Stimulated activated memory B cell treated with anti-CD40 and anti-IgM and Interleukin-4, amounts not matched to agents 10 μg/mL and 1 μg/mL and 100 μg/mL, for 72 hours (primary cell): ENCODE measurements around the gene SLC35F3.
A peak's percentile ranks its signal among the peaks of the same experiment; 100 is the strongest.
"Not testable (repeated sequence)": the region's sequence is repeated elsewhere in the genome, so short reads cannot be mapped to it uniquely, and the experiment has no call there.

Experiments
- ATAC-seq: fragments of 150-1000 bp; cut with Tn5 transposase; 2 replicates; pipeline ENCODE4 v1.10.0; 2021
- H3K27ac Mint-ChIP-seq: one replicate; pipeline ENCODE4 v1.8.0; 2022; ENCODE audit warnings: mild to moderate bottlenecking, mixed read lengths
- H3K27me3 Mint-ChIP-seq: one replicate; pipeline ENCODE4 v1.8.0; 2022; ENCODE audit warnings: mixed read lengths
- H3K36me3 Mint-ChIP-seq: one replicate; pipeline ENCODE4 v1.8.0; 2022; ENCODE audit warnings: mixed read lengths
- H3K4me1 Mint-ChIP-seq: one replicate; pipeline ENCODE4 v1.8.0; 2022; ENCODE audit warnings: mixed read lengths
- H3K4me3 Mint-ChIP-seq: one replicate; pipeline ENCODE4 v1.8.0; 2022; ENCODE audit warnings: mild to moderate bottlenecking, moderate library complexity, mixed read lengths
- H3K9me3 Mint-ChIP-seq: one replicate; pipeline ENCODE4 v1.8.0; 2022; ENCODE audit warnings: mixed read lengths

Gene SLC35F3

GRCh38 chr1:234241941-234242490 lies 337.5 kb downstream of the SLC35F3 start:
- H3K27me3 Mint-ChIP-seq, result peaks cover 18% of the 10 kb centered on the region
- H3K4me1 Mint-ChIP-seq, result peaks cover 34% of the 10 kb centered on the region
- no peak for ATAC-seq
- H3K4me3 Mint-ChIP-seq, result no peak overlapping the region
- no peak overlapping the region for H3K27ac Mint-ChIP-seq
- peaks cover 4% of the 10 kb centered on the region for H3K9me3 Mint-ChIP-seq
- no peaks in the 10 kb centered on the region for H3K36me3 Mint-ChIP-seq

DNA sequence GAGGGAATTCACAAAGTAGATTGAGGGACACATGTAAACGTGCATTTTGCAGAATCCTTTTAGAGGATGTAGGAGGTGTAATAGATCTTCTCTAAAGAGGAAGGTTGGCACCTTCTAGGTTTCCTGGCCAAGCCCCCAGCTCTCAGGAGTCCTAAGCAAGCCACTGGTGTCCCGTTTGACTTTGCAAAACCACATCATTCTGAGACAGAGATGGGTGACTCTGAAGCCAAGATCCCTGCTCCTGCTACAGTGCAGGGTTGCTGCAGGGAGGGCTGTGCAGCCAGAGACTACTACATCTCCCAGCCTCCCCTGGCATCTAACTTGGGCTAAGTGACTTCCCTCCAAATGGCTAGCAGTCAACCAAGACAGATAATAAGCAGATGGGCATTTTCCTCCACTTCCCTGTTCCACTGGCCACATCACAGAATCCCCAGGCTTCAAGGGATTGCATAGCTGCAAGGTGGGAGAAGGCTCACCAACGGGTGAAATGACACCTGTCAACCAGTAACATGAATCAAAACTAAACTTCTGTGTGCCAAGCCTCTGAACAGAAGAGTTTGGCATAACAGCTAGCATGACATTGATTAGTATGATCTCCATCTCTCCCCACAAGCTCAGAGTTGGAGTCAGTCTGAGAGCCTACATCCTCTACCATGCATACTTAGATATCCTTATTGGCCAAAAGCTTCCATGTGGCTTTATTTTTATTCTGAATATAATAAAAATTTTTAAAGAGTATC lies 339.2 kb downstream of the SLC35F3 start:
- H3K4me3 Mint-ChIP-seq, result no peak overlapping the region
- peaks cover 5% of the 10 kb centered on the region for H3K36me3 Mint-ChIP-seq
- H3K27ac Mint-ChIP-seq, result no peak overlapping the region
- H3K27me3 Mint-ChIP-seq, result peaks cover 24% of the 10 kb centered on the region
- ATAC-seq, result no peak
- H3K4me1 Mint-ChIP-seq, result peaks cover 43% of the 10 kb centered on the region
- peaks cover 14% of the 10 kb centered on the region for H3K9me3 Mint-ChIP-seq

DNA sequence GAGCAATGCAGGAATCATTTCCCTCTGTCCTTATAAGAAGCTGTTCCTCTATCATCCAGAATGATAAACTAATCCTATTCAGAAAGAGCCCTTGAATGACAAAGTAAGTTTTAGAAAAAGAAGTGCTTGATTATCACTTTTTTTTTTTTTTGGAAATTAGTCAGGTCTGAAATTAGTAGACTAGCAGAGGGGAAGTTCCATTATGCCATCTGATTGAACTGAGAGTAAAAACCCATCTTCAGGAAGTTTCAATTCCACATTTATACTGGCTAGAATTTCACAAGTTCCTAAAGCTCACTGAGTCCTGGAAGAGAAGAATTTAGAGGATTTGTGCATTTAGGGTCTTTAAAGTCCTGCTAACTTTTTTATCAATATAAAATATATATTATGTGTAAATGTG lies 340.0 kb downstream of the SLC35F3 start:
- H3K9me3 Mint-ChIP-seq, result peaks cover 14% of the 10 kb centered on the region
- H3K4me1 Mint-ChIP-seq, result peaks cover 43% of the 10 kb centered on the region
- H3K27me3 Mint-ChIP-seq, result peaks cover 25% of the 10 kb centered on the region
- H3K36me3 Mint-ChIP-seq, result peaks cover 5% of the 10 kb centered on the region
- ATAC-seq, result peak; percentile 65
- H3K27ac Mint-ChIP-seq, result no peak overlapping the region
- H3K4me3 Mint-ChIP-seq, result no peak overlapping the region

DNA sequence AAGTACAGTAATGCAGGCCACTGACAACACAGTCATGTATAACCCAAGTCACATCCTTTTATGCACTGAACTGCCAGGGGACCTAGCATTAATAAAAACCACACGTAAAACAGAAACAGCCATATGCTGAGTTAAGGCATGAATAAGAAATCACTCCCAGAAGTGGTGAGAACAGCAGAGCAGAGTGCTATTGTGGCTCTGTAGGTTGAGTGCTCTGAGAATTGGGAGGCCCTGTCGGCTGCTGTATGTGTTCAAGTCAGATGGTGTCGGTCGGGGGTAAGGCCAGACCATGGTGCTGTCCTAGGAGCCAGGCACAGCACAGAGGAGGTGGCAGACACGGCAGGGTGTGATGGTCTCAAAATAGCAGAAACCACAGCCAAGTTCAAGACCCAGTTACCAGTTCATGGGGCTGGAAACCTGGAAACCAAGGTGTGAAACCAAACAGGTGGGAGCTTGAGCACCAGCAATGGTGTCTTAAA lies 342.2 kb downstream of the SLC35F3 start:
- H3K27ac Mint-ChIP-seq, result no peak overlapping the region
- peaks cover 36% of the 10 kb centered on the region for H3K27me3 Mint-ChIP-seq
- H3K36me3 Mint-ChIP-seq, result peaks cover 5% of the 10 kb centered on the region
- peak overlapping the region; percentile 3 for H3K4me3 Mint-ChIP-seq
- H3K9me3 Mint-ChIP-seq, result peaks cover 14% of the 10 kb centered on the region
- peak; percentile 84 for ATAC-seq
- H3K4me1 Mint-ChIP-seq, result peaks cover 43% of the 10 kb centered on the region

DNA sequence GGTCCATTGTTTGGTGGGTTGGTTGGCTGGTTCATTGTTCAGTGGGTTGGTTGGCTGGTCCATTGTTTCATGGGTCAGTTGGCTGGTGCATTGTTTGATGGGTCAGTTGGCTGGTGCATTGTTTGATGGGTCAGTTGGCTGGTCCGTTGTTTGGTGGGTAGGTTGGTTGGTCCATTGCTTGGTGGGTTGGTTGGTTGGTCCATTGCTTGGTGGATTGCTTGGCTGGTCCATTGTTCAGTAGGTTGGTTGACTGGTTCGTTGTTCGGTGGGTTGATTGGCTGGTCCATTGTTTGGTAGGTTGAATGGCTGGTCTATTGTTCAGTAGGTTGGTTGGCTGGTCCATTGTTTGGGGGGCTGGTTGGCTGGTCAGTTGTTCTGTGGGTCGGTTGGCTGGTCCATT lies 343.3 kb downstream of the SLC35F3 start:
- Mint-ChIP-seq H3K4me1 (peaks cover 43% of the 10 kb centered on the region), H3K27me3 (peaks cover 36% of the 10 kb centered on the region), H3K9me3 (peaks cover 14% of the 10 kb centered on the region)
- not testable (repeated sequence) for H3K4me3 Mint-ChIP-seq, H3K36me3 Mint-ChIP-seq, ATAC-seq, H3K27ac Mint-ChIP-seq

DNA sequence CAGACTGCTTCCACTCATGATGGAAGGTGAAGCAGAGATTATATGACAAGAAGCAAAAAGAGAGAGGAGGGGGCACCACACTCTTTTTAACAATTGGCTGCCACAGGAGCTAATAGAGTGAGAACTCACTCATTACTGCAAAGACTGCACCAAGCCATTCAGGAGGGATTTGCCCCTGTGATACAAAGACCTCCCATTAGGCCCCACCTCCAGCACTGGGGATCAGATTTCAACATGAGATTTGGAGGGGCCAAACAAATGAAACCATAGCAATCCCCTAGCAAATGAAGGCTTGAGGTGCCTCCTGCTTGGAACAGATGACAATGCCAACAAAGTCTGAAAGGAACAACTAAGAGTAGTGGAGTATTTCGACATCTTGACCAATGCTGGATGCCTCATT lies 346.3 kb downstream of the SLC35F3 start:
- no peak overlapping the region for H3K27ac Mint-ChIP-seq
- H3K36me3 Mint-ChIP-seq, result peaks cover 5% of the 10 kb centered on the region
- ATAC-seq, result no peak
- no peak overlapping the region for H3K4me3 Mint-ChIP-seq
- H3K9me3 Mint-ChIP-seq, result peaks cover 14% of the 10 kb centered on the region
- peaks cover 22% of the 10 kb centered on the region for H3K4me1 Mint-ChIP-seq
- H3K27me3 Mint-ChIP-seq, result peaks cover 36% of the 10 kb centered on the region

- H3K27me3 Mint-ChIP-seq, result peaks cover 42% of the 10 kb centered on the region
- no peaks in the 10 kb centered on the region for H3K4me1 Mint-ChIP-seq
- H3K27ac Mint-ChIP-seq, result no peak overlapping the region
- peaks cover 9% of the 10 kb centered on the region for H3K9me3 Mint-ChIP-seq
- H3K4me3 Mint-ChIP-seq, result no peak overlapping the region
- peak; percentile 45 for ATAC-seq
- H3K36me3 Mint-ChIP-seq, result no peaks in the 10 kb centered on the region
Measured at GRCh38 chr1:234253732-234254131, 349.3 kb downstream of the SLC35F3 start.

DNA sequence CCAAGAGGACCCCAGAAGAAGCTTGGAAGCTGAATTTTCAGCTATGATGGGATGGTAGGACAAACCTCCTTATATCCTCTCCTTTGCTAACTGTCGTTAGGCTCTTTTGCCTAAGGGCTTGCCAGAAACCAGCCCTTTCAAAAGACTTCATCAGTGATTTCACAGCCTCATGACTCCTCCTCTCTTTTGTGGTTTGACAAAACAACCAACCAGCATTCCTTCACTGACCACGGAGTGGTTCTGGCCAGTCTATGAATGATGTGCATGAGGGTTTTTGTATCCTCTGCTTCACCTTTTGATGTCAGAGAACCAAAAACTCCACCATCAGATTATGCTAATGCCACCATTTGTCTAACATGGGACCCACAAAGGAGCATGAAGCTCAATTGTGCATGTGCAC lies 351.9 kb downstream of the SLC35F3 start:
- Mint-ChIP-seq H3K4me3 (no peak overlapping the region), H3K27ac (no peak overlapping the region), H3K36me3 (no peaks in the 10 kb centered on the region), H3K9me3 (peaks cover 9% of the 10 kb centered on the region), H3K4me1 (peaks cover 4% of the 10 kb centered on the region), H3K27me3 (peaks cover 36% of the 10 kb centered on the region)
- ATAC-seq, result no peak

GRCh38 chr1:234258071-234258470 lies 353.6 kb downstream of the SLC35F3 start:
- H3K4me1 Mint-ChIP-seq, result peaks cover 4% of the 10 kb centered on the region
- H3K4me3 Mint-ChIP-seq, result no peak overlapping the region
- H3K27me3 Mint-ChIP-seq, result peaks cover 40% of the 10 kb centered on the region
- H3K27ac Mint-ChIP-seq, result no peak overlapping the region
- no peaks in the 10 kb centered on the region for H3K36me3 Mint-ChIP-seq
- H3K9me3 Mint-ChIP-seq, result peaks cover 9% of the 10 kb centered on the region
- no peak for ATAC-seq

DNA sequence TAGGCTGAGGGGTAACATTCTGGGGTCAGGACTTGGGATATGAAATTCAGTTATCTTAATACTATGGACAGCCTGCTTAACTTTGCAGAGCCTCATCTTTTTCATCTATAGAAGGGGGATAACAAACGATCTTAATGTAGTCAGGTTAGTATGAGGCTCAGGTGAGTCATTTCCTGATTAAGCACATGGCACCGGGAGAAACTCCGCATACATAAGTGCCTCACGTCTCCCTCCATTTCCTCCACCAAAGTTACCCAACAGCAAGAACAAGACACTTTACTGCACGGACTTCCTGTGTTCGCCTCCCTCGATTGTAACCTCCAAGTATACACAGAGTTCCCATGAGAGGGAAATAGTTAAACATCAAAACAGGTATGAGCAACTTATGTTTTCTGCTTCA lies 356.1 kb downstream of the SLC35F3 start:
- ATAC-seq, result no peak
- Mint-ChIP-seq H3K4me1 (peaks cover 4% of the 10 kb centered on the region), H3K4me3 (no peak overlapping the region), H3K36me3 (no peaks in the 10 kb centered on the region), H3K27ac (no peak overlapping the region), H3K9me3 (peaks cover 9% of the 10 kb centered on the region), H3K27me3 (peaks cover 65% of the 10 kb centered on the region)

GRCh38 chr1:234261545-234261944 lies 357.1 kb downstream of the SLC35F3 start:
- H3K36me3 Mint-ChIP-seq, result no peaks in the 10 kb centered on the region
- peaks cover 69% of the 10 kb centered on the region for H3K27me3 Mint-ChIP-seq
- no peak overlapping the region for H3K27ac Mint-ChIP-seq
- no peak for ATAC-seq
- H3K9me3 Mint-ChIP-seq, result peaks cover 9% of the 10 kb centered on the region
- peaks cover 4% of the 10 kb centered on the region for H3K4me1 Mint-ChIP-seq
- no peak overlapping the region for H3K4me3 Mint-ChIP-seq

GRCh38 chr1:234262007-234262753 lies 357.7 kb downstream of the SLC35F3 start:
- H3K36me3 Mint-ChIP-seq, result no peaks in the 10 kb centered on the region
- no peak overlapping the region for H3K27ac Mint-ChIP-seq
- H3K4me3 Mint-ChIP-seq, result no peak overlapping the region
- peaks cover 62% of the 10 kb centered on the region for H3K27me3 Mint-ChIP-seq
- peaks cover 4% of the 10 kb centered on the region for H3K4me1 Mint-ChIP-seq
- ATAC-seq, result no peak
- peaks cover 8% of the 10 kb centered on the region for H3K9me3 Mint-ChIP-seq

DNA sequence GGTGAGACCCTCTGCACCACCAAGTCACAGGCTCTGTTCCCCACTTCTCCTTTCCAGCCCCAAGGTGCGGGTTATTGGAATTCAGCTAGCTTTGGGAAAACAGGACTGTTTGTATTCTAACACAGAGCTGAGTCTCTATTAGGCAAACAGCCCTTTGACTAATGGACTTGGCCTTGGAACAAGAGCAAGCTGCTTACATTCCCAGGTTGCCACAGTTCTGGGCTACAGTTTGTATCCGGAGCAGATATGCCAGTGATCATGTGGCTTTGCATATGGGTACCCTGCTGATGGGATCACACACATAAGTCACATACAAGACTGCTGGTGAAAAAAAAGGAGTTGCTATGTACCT lies 358.3 kb downstream of the SLC35F3 start:
- peaks cover 57% of the 10 kb centered on the region for H3K27me3 Mint-ChIP-seq
- H3K4me3 Mint-ChIP-seq, result no peak overlapping the region
- H3K27ac Mint-ChIP-seq, result no peak overlapping the region
- H3K9me3 Mint-ChIP-seq, result peaks cover 4% of the 10 kb centered on the region
- peaks cover 4% of the 10 kb centered on the region for H3K4me1 Mint-ChIP-seq
- no peak for ATAC-seq
- no peaks in the 10 kb centered on the region for H3K36me3 Mint-ChIP-seq

DNA sequence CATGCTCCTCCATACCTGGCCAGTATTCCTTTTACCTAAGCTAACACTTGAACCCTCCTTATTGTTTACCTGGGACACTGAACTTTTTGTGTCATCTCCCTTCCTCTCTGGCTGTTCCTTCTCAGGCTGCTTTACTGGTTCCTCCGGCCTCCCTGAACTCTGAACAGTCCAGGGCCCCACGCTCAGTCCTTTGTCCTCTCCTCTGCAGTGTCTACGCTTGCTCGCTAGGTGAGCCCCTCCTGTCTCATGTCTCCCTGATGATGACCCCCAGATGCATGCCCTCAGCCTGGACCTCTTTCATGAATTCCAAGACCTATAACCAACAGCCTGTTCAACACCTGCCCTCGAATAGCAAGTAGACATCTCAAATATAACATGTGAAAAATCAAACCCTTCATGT lies 360.4 kb downstream of the SLC35F3 start:
- H3K4me3 Mint-ChIP-seq, result no peak overlapping the region
- ATAC-seq, result peak; percentile 44

DNA sequence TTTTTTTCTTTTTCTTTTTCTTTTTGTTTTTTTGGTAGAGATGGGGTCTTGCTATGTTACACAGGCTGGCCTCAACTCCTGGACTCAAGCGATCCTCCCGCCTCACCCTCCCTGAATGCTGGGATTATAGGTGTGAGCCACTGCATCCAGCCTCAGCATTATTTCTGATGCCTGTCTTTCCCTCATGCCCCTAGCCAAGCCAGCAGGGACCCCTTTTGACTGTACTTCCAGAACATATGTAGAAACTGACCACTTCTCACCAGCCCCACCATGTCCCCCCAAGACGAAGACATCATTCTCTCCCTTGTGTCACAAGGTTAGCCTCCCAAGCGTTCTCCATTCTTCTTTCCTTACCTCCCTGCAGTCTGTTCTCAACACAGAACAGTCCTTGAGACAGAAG lies 360.8 kb downstream of the SLC35F3 start:
- peak; percentile 34 for ATAC-seq
- Mint-ChIP-seq H3K4me1 (peaks cover 4% of the 10 kb centered on the region), H3K36me3 (no peaks in the 10 kb centered on the region), H3K9me3 (no peaks in the 10 kb centered on the region), H3K27me3 (peaks cover 48% of the 10 kb centered on the region), H3K4me3 (no peak overlapping the region), H3K27ac (no peak overlapping the region)

More for the DNA sequence above, 360.4 kb downstream of the SLC35F3 start:
- no peaks in the 10 kb centered on the region for H3K36me3 Mint-ChIP-seq
- H3K4me1 Mint-ChIP-seq, result peaks cover 4% of the 10 kb centered on the region
- H3K9me3 Mint-ChIP-seq, result no peaks in the 10 kb centered on the region
- no peak overlapping the region for H3K27ac Mint-ChIP-seq
- peaks cover 49% of the 10 kb centered on the region for H3K27me3 Mint-ChIP-seq
